Heart left ventricle (tissue), 16 donors: ENCODE data around the gene GTSE1. TPM values are rescaled to one million over a fixed set of nuclear protein-coding genes. Genes with fewer than 3 reads are reported as not detected.

Source experiments
- ATAC-seq, 4 donors: fragments of 200-7000 bp; cut with Tn5 transposase; one replicate each; pipeline ENCODE4 v1.9.1; 2020 to 2022; ENCODE audit warnings: moderate library complexity in 4 of 4, mild to moderate bottlenecking in 3 of 4, moderate number of reproducible peaks in 1 of 4
- DNase-seq, 5 donors: peaks; one replicate each; pipeline ENCODE4 v3.0.0-alpha.2; 2020
- H3K27ac ChIP-seq, 12 donors: fragments of 200-600 bp; sonication (generic) in 4 of 12; one replicate each; pipeline versions ENCODE4 v1.5.0 to v1.8.0; 2016 to 2022; ENCODE audit warnings: mild to moderate bottlenecking in 2 of 12
- H3K27me3 ChIP-seq, 9 donors: fragments of 200-600 bp; sonication (generic) in 2 of 9; one replicate each; pipeline versions ENCODE4 v1.5.1 to v1.8.0; 2016 to 2022; ENCODE audit warnings: mild to moderate bottlenecking in 3 of 9
- H3K36me3 ChIP-seq, 9 donors: fragments of 200-600 bp; sonication (generic) in 2 of 9; one replicate each; pipeline versions ENCODE4 v1.5.0 to v1.8.0; 2018 to 2022; ENCODE audit warnings: mild to moderate bottlenecking in 2 of 9
- H3K4me1 ChIP-seq, 12 donors: fragments of 200-600 bp; sonication (generic) in 4 of 12; one replicate each; pipeline versions ENCODE4 v1.5.0 to v1.8.0; 2016 to 2022; ENCODE audit warnings: mild to moderate bottlenecking in 3 of 12
- H3K4me3 ChIP-seq, 12 donors: fragments of 200-600 bp; sonication (generic) in 4 of 12; one replicate each; pipeline versions ENCODE4 v1.5.0 to v1.8.0; 2017 to 2022; ENCODE audit warnings: mild to moderate bottlenecking in 9 of 12, moderate library complexity in 4 of 12
- H3K9me3 ChIP-seq, 12 donors: fragments of 200-600 bp; sonication (generic) in 4 of 12; one replicate each; pipeline versions ENCODE4 v1.5.0 to v1.8.0; 2016 to 2022; ENCODE audit warnings: mild to moderate bottlenecking in 1 of 12
- POLR2A ChIP-seq, 2 donors: fragments of 450-650 bp; IDR thresholded peaks; one replicate each; pipeline ENCODE4 v1.6.1; 2017; ENCODE audit warnings: antibody characterized with exemption in 2 of 2, mild to moderate bottlenecking in 2 of 2, moderate library complexity in 2 of 2
- WGBS, 4 donors: extraction: QIAGEN DNeasy Blood & Tissue Kit in 2 of 4; methylation state at CpG; one replicate each; pipeline versions ENCODE4 v1.1.5 to v1.1.7; 2013 to 2018; 5-methylcytosine and 5-hydroxymethylcytosine counted together
- intact Hi-C, 10 donors: fragments of 100-400 bp; cut with DNase I; formaldehyde crosslinking; loops; one replicate each; pipeline versions ENCODE4 v1.11.1 to v1.14.2; 2022
- polyA plus RNA-seq, 2 donors: library from polyadenylated mRNA; stranded (reverse); fragments of 200-250 nt; gene quantifications; one replicate each; pipeline ENCODE4 v1.2.3, GENCODE V29; 2013
- total RNA-seq, 9 donors: library from RNA; depleted of rRNA in 2 of 9; stranded (reverse); fragments of >200 nt in 2 of 9; fragmentation: NEBNext Ultra II Directional in 3 of 9; extraction: Animal tissue kit (Norgen Biotek cat#: 25700) in 3 of 9; gene quantifications; one replicate each; pipeline versions ENCODE4 v1.1.0 to v1.2.4, GENCODE V29; 2016 to 2023
- TF ChIP-seq, protein P1 (sequence below), 12 donors: fragments of 200-600 bp; sonication (generic) in 4 of 12; IDR thresholded peaks; one replicate each; pipeline versions ENCODE4 v1.5.0 to v1.8.0; 2018 to 2022; ENCODE audit warnings: antibody characterized with exemption in 12 of 12, mild to moderate bottlenecking in 5 of 12
- donor health status: ischemic (EF 13 %, LVEDD 7.1; RV severe dilation, severe dysfunction).
- donor health status: healthy with polysubstance abuse.
- donor health status: DM: no; HTN: yes; CAD: no.
- donor health status: DM: no; HTN: no; CAD: no.
- donor health status: ischemic (EF 25% LVEDD 6.9; RV normal size, moderate dysfunction).
- donor health status: ischemic (EF 25% LVEDD 5.7; RV mildly dilated, moderate dysfunction).
- donor health status: healthy.
- donor health status: DM: yes; HTN: yes; CAD: no.
- donor health status: ischemic (EF 35%, LVEDD 5.7; RV mildly dilated, moderate dysfunction).
- donor health status: nonischemic (EF 11% LVEDD 7.7; RV severe dilation, severe dysfunction).
- donor health status: DM: yes; HTN: yes; CAD: no.
- donor health status: PGD.
- donor health status: ischemic (EF 29% LVEDD 5.4; RV normal size, mild dysfunction).
- donor health status: nonischemic (EF 23%, LVEDD 6.1; RV moderate dilation, normal function).

Gene GTSE1
- total and polyA plus RNA-seq, 11 donors: 0.19 to 6.9 (median 0.59) TPM; not detected in 1

DNA sequence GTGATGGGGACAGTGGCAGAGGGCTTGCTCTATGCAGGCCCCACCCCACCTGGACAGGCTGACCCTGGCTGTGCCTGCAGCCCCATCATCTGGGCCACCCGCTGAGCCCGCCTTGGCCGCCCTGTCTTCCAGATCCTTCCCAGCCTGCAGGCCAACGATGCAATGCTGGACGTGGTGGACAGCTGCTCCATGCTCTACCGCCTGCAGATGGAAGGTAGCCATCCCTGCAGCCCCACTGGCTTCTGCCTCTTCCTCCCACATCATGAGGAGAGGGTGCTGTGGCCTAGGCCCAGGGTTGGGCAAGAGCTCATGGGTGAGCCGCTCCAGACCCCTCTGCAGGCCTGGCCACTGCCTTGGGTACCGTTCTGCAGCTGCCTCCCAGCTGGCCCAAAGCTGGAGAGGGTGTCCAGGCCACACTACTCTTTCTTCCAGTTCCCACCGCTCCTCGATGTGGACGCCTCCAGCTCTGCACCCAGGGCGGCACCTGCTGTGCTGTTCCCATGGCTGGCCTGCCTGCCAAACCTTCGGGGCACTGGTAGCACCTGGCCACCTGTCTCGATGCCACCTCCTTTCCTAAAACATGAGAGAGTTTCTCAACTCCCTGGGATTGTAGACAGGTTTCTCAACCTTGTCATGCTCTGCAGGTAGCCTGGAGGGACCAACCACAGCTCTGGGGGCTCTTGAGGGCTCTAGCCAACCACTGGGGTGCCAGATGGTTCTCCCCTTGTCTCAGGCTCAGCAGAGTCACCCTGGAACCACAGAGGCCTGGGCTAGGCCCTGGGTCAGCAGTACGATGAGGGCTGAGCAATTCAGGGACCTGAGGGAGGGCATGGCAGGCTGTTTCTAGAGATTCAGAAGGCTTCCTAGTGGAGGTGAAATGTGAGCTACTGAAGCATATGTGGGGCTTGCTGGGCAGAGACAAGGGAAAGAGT is 9.5 kb upstream of the GTSE1 start:
- Histone ChIP-seq H3K36me3 (peaks cover 0 to 68% (median 59%) of the 10 kb centered on the region in 9 donors), H3K9me3 (peaks cover 0 to 6% (median 0%) of the 10 kb centered on the region in 12 donors), H3K27me3 (no peaks in the 10 kb centered on the region), H3K27ac (peak overlapping the region in 11 of 12 donors; percentile 41 to 86 (median 78)), H3K4me1 (peaks cover 0 to 43% (median 18%) of the 10 kb centered on the region in 12 donors), H3K4me3 (peak overlapping the region in 10 of 12 donors; percentile 21 to 49 (median 36))
- WGBS, 4 donors: 90 to 96% (median 95%) methylated on average over 12 to 15 of the region's 15 CpGs
- intact Hi-C loops: no loop called here
- TF ChIP-seq, protein P1, sequence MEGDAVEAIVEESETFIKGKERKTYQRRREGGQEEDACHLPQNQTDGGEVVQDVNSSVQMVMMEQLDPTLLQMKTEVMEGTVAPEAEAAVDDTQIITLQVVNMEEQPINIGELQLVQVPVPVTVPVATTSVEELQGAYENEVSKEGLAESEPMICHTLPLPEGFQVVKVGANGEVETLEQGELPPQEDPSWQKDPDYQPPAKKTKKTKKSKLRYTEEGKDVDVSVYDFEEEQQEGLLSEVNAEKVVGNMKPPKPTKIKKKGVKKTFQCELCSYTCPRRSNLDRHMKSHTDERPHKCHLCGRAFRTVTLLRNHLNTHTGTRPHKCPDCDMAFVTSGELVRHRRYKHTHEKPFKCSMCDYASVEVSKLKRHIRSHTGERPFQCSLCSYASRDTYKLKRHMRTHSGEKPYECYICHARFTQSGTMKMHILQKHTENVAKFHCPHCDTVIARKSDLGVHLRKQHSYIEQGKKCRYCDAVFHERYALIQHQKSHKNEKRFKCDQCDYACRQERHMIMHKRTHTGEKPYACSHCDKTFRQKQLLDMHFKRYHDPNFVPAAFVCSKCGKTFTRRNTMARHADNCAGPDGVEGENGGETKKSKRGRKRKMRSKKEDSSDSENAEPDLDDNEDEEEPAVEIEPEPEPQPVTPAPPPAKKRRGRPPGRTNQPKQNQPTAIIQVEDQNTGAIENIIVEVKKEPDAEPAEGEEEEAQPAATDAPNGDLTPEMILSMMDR (IDR thresholded peaks at IDR 0.05): no peak
- no peak for TF ChIP-seq POLR2A (IDR thresholded peaks at IDR 0.05)
- ATAC-seq (no peak), DNase-seq (no peak)

DNA sequence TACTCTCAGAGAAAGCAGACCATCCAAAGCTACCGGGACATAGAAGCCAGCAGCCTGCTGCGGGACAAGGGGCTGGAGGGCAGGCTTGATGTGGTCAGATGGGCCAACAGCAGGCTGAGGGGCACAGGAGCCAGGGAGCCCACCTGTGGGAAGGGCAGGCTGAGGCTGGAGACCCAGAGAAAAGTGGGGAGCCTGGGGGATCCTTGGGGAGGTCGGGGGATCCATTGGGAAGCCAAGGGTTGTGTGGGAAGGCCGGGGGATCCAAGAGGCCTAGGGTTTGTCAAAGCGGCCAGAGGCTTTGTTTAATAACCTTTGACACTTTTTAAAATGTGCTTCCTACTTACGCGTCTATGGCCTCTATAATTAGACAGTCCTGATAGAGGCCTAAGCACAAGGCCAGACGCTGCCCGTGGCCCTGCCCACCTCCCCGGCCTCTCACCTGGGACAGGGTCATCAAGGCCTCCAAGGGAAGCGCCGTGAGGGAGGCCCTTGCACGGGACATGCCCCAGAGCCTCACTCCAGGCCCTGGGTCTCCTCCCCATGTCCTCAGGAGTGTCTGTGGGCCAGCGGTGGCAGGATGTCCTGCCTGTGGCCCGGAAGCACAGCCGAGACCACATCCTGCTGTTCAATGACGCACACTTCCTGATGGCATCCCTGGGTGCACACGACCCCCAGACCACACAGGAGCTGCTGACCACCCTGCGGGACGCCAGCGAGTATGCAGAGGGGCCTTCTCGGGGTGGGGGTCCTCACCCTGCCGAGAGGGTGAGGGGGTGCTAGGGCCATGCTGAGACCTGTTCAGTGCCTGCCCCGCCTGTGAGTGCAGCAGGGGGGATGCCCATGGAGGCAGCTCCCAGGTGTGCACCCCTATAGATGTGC is 8.6 kb upstream of the GTSE1 start:
- no peak for TF ChIP-seq POLR2A (IDR thresholded peaks at IDR 0.05)
- TF ChIP-seq, protein P1 (IDR thresholded peaks at IDR 0.05): no peak
- Histone ChIP-seq H3K27me3 (no peaks in the 10 kb centered on the region), H3K4me1 (peaks cover 0 to 43% (median 18%) of the 10 kb centered on the region in 12 donors), H3K4me3 (peak overlapping the region in 10 of 12 donors; percentile 21 to 49 (median 36)), H3K9me3 (peaks cover 0 to 7% (median 0%) of the 10 kb centered on the region in 12 donors), H3K27ac (peak overlapping the region; percentile 41 to 86 (median 74)), H3K36me3 (peaks cover 0 to 68% (median 59%) of the 10 kb centered on the region in 9 donors)
- ATAC-seq: peak in 3 of 4 donors; percentile 38 to 71 (median 50)
- 48 to 55% (median 51%) methylated on average over 14 to 24 of the region's 24 CpGs for WGBS, 4 donors
- peak; percentile 38 to 77 (median 50) for DNase-seq
- intact Hi-C loops: no loop called here

DNA sequence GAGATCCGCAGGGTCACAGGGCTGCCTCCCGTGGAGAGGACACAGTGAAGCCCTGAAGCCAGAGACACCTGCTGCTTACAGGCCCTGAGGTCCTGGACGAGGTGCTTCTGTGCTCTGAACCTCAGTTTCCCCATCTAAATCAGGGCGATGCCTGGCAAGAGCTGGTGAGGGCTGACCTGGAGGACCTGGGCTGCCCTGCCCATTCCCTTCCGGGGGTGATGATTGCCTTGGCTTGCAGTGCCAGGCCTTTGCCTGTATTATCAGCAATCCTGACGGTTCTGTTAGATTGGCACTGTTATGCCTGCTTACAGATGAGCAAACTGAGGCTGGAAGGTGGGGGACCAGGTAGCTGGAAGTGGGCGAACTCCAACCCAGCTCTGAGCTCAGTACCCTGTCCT is 7.8 kb upstream of the GTSE1 start:
- 40 to 90% (median 86%) methylated on average over 1 to 7 of the region's 7 CpGs for WGBS, 4 donors
- intact Hi-C loops: no loop called here
- H3K4me1 ChIP-seq: peaks cover 0 to 43% (median 18%) of the 10 kb centered on the region in 12 donors
- TF ChIP-seq, protein P1 (IDR thresholded peaks at IDR 0.05): no peak
- TF ChIP-seq POLR2A (IDR thresholded peaks at IDR 0.05): no peak
- H3K27ac ChIP-seq: peak overlapping the region in 10 of 12 donors; percentile 41 to 86 (median 78)
- H3K4me3 ChIP-seq: peak overlapping the region in 1 of 12 donors; percentile 49
- peaks cover 0 to 70% (median 54%) of the 10 kb centered on the region in 9 donors for H3K36me3 ChIP-seq
- no peak for ATAC-seq
- no peak for DNase-seq
- peaks cover 0 to 7% (median 0%) of the 10 kb centered on the region in 12 donors for H3K9me3 ChIP-seq
- H3K27me3 ChIP-seq: no peaks in the 10 kb centered on the region
